HG02970 (cell line): ENCODE results near the gene AQP5.

Experiments used
- ATAC-seq: cut with Tn5 transposase; IDR thresholded peaks from one replicate; pipeline ENCODE4 v1.9.1; 2021; ENCODE audit warnings: mild to moderate bottlenecking, moderate library complexity, moderate number of reproducible peaks; ENCODE audit not compliant: unreplicated experiment, low FRiP score

The AQP5 gene

DNA sequence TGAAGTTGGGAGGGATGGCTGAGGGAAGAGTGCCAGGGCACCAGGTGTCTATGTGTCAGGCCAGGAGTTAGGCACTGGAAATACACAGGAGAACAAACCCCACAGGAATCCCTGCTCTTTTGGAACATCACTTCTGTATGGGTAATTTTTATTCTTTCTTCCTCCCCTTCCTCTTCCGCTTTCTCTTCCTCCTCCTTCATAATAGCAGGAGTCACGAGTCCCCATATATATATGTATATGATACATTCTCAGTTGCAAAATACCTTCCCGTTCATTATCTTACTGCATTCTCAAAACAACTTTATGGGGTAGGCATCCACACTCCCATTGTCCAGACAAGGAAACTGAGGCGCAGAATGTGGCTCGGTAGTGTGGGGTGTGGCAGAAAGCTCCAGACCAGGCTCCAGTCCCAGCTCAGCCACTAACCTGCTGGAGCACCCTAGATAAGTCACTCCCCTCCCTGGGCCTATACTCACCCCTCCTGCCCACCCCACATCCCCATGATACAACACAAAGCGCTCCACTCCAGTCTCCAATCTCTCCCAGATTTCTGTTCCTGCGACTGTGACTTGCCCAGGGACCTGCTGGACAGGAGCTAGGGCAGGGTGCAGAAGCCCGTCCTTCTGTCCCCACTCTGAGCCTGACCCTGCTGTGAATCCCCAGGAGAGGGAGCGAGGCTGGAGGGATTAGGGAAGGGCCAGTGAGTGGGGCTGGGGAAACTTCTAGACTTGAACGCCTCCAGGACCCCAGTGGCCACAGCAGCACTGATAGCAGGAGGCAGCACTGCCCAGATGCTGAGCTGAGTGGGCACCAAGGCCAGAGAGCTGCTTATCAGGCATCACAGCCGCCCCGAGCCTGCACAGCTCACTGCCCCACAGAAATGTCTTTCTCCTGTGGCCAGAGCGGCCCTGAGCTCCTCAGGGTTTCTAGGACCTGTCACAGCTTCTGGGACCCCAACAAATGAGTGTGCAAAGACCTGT, 12.5 kb upstream of the AQP5 start:
- no peak for ATAC-seq

- ATAC-seq: no peak
Measured at GRCh38 chr12:49949866-49950265, 11.8 kb upstream of the AQP5 start.

GRCh38 chr12:49950273-49951251, 11.1 kb upstream of the AQP5 start, which contains the start of gene AQP2:
Gene AQP2, plus strand, starts transcription at chr12:49950737. Its CDS starts 94 bp downstream, at chr12:49950831.
- ATAC-seq: no peak

GRCh38 chr12:49951411-49952240, 10.0 kb upstream of the AQP5 start:
- no peak for ATAC-seq

DNA sequence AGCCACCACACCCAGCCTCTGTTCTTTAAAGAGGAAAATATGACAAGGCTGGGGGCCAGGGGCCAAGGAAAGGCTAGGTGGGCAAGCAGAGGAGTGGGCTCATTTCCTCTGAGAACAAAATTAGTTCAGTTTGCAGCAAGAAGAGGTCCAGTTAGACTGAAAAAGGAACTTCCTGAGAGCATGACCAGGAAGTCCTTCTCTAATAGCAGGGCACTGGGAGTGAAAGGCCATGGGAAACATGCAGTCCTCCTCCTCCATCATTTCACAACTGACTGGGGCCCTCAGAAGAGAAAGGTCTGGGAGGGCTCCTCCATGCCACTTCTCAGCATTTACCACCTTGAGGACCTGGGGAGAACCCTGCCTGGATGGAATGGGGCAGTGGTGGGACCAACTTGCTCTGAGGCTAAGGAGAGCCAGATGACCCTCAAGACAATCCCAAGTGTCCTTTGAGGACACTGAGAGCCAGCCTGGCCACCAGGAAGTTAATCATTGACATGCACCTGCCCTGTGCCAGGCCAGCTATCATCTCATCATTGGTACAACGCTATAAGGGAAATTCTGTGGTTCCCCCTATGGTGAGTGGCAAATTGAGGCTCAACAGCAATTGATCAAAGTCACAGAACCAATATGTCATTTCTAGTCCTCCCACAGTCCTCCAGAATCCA, 9.1 kb upstream of the AQP5 start:
- no peak for ATAC-seq

DNA sequence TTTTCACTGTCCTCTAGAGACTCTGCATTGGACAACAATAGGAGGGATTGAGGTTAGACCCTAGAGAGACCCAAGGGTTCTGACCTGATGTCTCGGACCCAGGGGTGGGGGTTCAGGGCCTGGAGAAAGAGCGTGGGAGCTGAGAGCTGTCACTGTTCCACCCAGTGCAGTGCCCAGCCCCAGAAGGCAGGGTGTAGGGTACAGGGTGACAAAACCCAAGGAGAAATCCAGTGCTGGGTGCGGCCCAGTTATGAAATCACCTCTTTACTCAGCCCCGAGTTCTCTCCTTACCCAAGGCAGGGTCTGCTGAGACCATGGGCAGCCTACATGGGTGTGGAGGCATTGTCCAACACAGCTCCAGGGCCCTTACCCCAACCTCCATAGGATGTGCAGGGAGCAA, 8.5 kb upstream of the AQP5 start:
- ATAC-seq: no peak

- ATAC-seq: no peak
Measured at GRCh38 chr12:49953961-49954846, 7.5 kb upstream of the AQP5 start.

DNA sequence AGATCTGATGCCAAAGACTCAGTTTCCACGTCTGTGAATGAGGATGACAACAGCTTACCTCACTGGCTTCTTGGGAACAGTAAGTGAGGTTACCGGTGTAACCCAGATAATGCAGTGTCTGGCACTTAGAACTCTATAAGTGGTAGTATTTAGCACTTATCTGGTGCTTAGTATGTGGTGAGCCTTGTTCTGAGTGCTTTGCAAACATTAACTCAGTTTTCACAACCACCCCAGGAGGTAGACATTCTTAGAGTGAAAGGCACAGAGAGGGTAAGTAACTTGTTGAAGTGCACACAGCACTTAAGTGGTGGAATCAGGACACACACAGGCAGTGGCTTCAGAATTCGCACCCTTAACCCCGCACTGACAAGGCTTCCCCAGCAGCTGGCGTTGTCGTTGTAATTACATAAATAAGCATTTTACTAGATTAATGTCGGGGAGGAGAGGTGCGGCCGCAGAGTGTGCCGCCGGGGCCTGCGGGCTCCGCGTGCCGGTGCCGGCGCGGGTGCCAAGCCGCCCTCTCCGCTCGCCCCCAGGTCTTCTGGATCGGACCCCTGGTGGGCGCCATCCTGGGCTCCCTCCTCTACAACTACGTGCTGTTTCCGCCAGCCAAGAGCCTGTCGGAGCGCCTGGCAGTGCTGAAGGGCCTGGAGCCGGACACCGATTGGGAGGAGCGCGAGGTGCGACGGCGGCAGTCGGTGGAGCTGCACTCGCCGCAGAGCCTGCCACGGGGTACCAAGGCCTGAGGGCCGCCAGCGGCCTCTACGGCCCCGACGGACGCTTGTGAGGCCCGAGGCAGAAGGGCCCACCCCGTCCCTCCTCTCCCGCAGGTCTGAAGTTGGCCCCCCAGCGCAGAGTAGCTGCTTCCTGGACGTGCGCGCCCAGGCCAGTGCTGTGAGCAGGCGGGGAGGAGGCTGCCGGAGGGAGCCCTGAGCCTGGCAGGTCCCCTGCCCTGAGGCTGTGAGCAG, 6.5 kb upstream of the AQP5 start:
- no peak for ATAC-seq

- no peak for ATAC-seq
Measured at GRCh38 chr12:49955899-49956662, 5.6 kb upstream of the AQP5 start.

- no peak for ATAC-seq
Measured at GRCh38 chr12:49956663-49957569, 4.8 kb upstream of the AQP5 start.

GRCh38 chr12:49957570-49957967, 4.1 kb upstream of the AQP5 start:
- no peak for ATAC-seq

DNA sequence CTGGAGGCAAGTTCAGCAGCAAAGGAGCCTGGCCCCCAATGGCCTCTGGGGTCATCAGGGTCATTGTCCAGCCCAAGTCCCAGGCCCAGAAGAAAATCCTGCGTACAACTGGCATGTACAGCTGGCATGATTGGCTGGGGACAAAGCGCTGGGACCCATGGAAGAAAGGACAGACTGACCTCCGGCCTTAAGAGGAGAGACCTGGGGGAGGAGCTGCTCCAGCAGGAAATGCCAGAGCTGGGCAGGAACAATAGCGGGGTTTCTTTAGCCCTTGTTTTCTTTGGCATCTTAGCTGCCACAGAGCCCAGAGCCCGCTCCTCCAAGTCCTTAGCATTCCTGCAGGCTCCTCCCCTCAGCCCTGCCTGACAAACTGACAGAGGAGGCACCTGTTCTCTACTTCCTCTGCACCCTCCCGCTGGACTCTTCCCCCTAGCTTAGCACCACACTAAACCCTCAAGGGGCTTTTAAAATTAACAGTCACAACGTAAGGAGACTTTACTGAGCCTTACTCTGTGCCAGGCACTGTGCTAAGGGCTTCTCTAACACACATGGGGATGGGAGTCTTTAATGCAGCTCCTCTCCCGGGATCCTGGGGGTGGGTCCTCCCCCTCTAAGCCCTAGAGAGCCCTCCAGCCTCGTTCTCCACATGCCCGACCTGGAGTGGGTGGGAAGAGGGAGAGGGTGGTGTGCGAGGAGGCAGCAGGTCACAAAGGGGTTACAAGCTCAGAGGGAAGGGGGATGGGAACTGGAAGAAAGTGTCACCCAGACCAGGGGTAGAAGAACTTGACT, 1.8 kb upstream of the AQP5 start:
- ATAC-seq: no peak

DNA sequence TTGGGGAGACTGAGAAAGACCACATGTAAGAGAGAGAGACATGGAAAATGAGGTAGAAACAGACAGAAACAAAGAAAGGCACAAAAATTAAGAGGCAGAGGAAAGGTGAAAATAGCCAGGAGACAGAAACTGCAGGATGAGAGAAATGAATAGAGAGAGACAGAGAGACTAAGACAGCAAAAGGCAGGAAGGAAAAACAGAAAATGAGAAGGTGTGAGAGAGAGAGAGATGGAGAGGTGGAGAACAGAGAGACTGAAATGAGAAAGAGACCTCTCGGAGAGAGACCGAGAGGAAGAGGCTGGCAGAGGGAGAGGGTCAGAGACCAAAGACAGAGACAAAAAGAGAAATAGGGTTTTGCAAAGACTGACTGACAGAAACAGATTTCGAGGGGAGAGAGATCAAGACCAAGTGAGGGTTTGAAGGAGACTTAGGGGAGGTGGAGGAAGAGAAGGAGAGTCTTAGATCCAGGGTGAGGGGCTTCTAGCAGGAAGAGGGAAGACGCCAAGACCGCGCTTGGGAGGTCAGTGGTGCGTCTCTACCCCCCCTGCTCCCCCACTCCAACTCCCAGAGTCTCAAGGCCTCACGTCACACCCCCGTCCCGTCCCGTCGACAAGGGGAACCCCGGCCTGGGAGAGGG, 1.1 kb upstream of the AQP5 start:
- no peak for ATAC-seq

DNA sequence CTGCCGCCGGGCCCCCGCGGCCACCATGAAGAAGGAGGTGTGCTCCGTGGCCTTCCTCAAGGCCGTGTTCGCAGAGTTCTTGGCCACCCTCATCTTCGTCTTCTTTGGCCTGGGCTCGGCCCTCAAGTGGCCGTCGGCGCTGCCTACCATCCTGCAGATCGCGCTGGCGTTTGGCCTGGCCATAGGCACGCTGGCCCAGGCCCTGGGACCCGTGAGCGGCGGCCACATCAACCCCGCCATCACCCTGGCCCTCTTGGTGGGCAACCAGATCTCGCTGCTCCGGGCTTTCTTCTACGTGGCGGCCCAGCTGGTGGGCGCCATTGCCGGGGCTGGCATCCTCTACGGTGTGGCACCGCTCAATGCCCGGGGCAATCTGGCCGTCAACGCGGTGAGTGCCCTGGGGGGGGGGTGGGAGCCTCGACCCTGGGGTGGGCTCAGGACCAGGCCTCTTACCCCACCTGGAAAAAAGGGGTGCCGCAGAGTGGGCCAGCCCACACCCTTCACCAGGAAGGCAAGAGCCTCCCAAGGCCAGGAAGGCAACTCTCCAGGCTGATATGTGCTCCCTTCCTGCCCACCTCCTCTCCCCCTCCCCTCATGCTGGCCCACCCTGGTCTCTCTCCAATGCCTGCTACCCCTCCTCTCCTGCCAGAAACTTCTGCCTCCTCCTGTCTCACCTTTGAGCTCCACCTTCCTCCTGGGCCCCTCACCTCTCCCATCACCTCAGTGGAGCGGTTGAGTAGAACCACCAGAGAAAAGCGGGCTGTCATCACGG, 507 bp downstream of the AQP5 start:
- ATAC-seq: no peak
